Keratinocyte (primary cell): ENCODE results near the gene OR4E1. TPM values are rescaled to one million over a fixed set of nuclear protein-coding genes. Genes with fewer than 3 reads are reported as not detected.

Experiments used
- DNase-seq: peaks from one replicate; pipeline ENCODE4 v3.0.0-alpha.2; 2011; ENCODE audit warnings: low read depth, missing footprints, low spot score
- FAIRE-seq: peaks from 2 replicates; lab custom pipeline; 2011; peaks lifted over from hg19 to GRCh38; lab: Jason Lieb, UNC
- H2AFZ ChIP-seq: 2 replicates; pipeline ENCODE4 v1.6.0; 2012; ENCODE audit warnings: low read length, control low read depth, inconsistent platforms; ENCODE audit not compliant: control insufficient read depth
- H3K27ac ChIP-seq: 2 replicates; pipeline ENCODE4 v1.5.1; 2011; ENCODE audit warnings: low read length; ENCODE audit not compliant: control insufficient read depth, insufficient read depth
- H3K27me3 ChIP-seq: 3 replicates; pipeline ENCODE4 v1.6.0; 2011; ENCODE audit warnings: low read length; ENCODE audit not compliant: control insufficient read depth, insufficient read depth; ENCODE audit errors: extremely low read depth
- H3K36me3 ChIP-seq, 2 experiments: 2 replicates in 1 of 2; 3 replicates in 1 of 2; pipeline ENCODE4 v1.5.1; 2011; ENCODE audit warnings: low read length in 2 of 2, mild to moderate bottlenecking in 1 of 2; ENCODE audit not compliant: control insufficient read depth in 2 of 2, insufficient read depth in 2 of 2; ENCODE audit errors: extremely low read depth in 1 of 2
- H3K4me1 ChIP-seq: 3 replicates; pipeline ENCODE4 v1.5.1; 2011; ENCODE audit warnings: low read length; ENCODE audit not compliant: control insufficient read depth, insufficient read depth; ENCODE audit errors: extremely low read depth
- H3K4me2 ChIP-seq: 3 replicates; pipeline ENCODE4 v1.6.0; 2011; ENCODE audit warnings: low read depth, low read length; ENCODE audit not compliant: control insufficient read depth, insufficient read depth; ENCODE audit errors: extremely low read depth
- H3K4me3 ChIP-seq, 3 experiments: fragments of 200-600 bp in 1 of 3; sonication (generic) in 1 of 3; 2 replicates in 2 of 3; 3 replicates in 1 of 3; pipeline ENCODE4 v1.5.1; 2011 to 2016; ENCODE audit warnings: low read length in 3 of 3, mild to moderate bottlenecking in 3 of 3, control low read depth in 2 of 3, inconsistent platforms in 1 of 3, low read depth in 1 of 3, mixed read lengths in 1 of 3, mixed run types in 1 of 3, moderate library complexity in 1 of 3; ENCODE audit not compliant: control insufficient read depth in 2 of 3, insufficient read depth in 2 of 3; ENCODE audit errors: extremely low read depth in 1 of 3
- H3K79me2 ChIP-seq: 2 replicates; pipeline ENCODE4 v1.6.0; 2012; ENCODE audit warnings: low read length; ENCODE audit not compliant: control insufficient read depth, insufficient read depth
- H3K9ac ChIP-seq: 3 replicates; pipeline ENCODE4 v1.6.0; 2011; ENCODE audit warnings: low read length; ENCODE audit not compliant: control insufficient read depth, insufficient read depth; ENCODE audit errors: extremely low read depth
- H3K9me1 ChIP-seq: 3 replicates; pipeline ENCODE4 v1.6.0; 2011; ENCODE audit warnings: low read length; ENCODE audit not compliant: control insufficient read depth, insufficient read depth; ENCODE audit errors: extremely low read depth
- H3K9me3 ChIP-seq: 2 replicates; pipeline ENCODE4 v1.5.1; 2012; ENCODE audit warnings: low read depth, low read length; ENCODE audit not compliant: control insufficient read depth
- H4K20me1 ChIP-seq: 3 replicates; pipeline ENCODE4 v1.6.0; 2011; ENCODE audit warnings: low read length; ENCODE audit not compliant: control insufficient read depth, insufficient read depth; ENCODE audit errors: extremely low read depth
- CTCF ChIP-seq, 3 experiments: IDR thresholded peaks in 1 of 3; conservative IDR thresholded peaks in 1 of 3; optimal IDR thresholded peaks in 1 of 3; 2 replicates in 2 of 3; 3 replicates in 1 of 3; pipeline versions ENCODE3 to v1.5.1; 2011; ENCODE audit warnings: low read length in 3 of 3, mild to moderate bottlenecking in 3 of 3, moderate library complexity in 2 of 3, control low read depth in 1 of 3, inconsistent platforms in 1 of 3; ENCODE audit not compliant: insufficient read depth in 2 of 3; ENCODE audit errors: extremely low read depth in 1 of 3
- EZH2 ChIP-seq: IDR thresholded peaks from one replicate; pipeline ENCODE4 v1.6.1; 2012; ENCODE audit warnings: inconsistent platforms, mild to moderate bottlenecking, low read length, moderate library complexity
- dilution Hi-C: fragments of 300-500 bp; cut with MboI; formaldehyde crosslinking; loops from one replicate; pipeline ENCODE4 v1.7.0; 2020; ENCODE audit warnings: low sequenced_read_pairs; ENCODE audit not compliant: extremely low pct_ligation_motif_present
- polyA plus RNA-seq, 5 experiments: library from polyadenylated mRNA; depleted of rRNA in 3 of 5; stranded (reverse) in 3 of 5; stranded (forward) in 1 of 5; unstranded in 1 of 5; fragments of >200 nt; gene quantifications; 1 replicate in 1 of 5; 2 replicates in 3 of 5; 3 replicates in 1 of 5; pipeline versions ENCODE4 v1.2.1 to v1.2.3, GENCODE V29; 2011 to 2012; ENCODE audit warnings: missing spikeins in 2 of 5, low read depth in 1 of 5, low replicate concordance in 1 of 5

OR4E1 gene
- polyA plus RNA-seq, 1 donor (not counting 4 experiments of a cell fraction or from before 2014, with no cell fraction given), result not detected

DNA sequence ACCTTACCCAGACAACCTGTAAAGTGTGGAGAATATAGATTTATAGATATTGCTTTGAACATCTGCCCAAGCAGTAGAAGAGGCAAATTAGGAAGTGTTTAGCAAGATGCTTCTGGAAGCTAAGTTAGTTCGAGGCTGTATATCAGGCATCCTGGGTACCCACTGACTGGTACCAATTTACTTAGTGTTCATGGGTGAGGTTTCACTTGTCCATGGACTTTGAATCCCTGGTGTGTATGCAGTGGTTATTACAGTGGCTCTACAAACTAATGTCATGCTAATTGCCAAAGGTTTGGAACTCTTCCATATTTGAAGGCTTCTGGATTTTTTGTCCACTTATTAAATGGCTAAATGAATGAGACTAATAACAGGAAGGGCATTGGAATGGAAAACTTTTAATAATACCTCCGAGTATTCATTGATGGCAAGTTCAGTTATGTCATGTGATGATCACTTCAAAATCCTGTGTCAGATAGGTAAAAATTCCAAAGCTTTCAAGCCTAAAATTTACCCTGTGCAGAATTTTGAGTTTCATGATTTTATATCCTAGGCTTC lies 20.2 kb downstream of the OR4E1 start, which contains the start of gene OR4E2:
TSS of gene OR4E2 (plus strand) at position 505 of the 555 bp plus-strand sequence. CDS start 11,248 bp downstream, outside the sequence.
- no peak within 1 kb of the TSS for H3K4me2 ChIP-seq
- TF ChIP-seq CTCF (optimal IDR thresholded peaks at IDR 0.05 in 1 of 3, IDR thresholded peaks at IDR 0.05 in 1 of 3, conservative IDR thresholded peaks at IDR 0.05 in 1 of 3; ENCODE audit: extremely low read depth in 1 of 3, insufficient read depth in 2 of 3, low read length in 3 of 3) (no peak), EZH2 (no peak)
- H3K27ac ChIP-seq, result no peak within 1 kb of the TSS
- H3K9me1 ChIP-seq, result no peaks in the 10 kb centered on the region
- no peaks in the 10 kb centered on the region for H3K27me3 ChIP-seq
- H3K4me3 ChIP-seq, result no peak within 1 kb of the TSS
- dilution Hi-C loops, result no loop called here
- DNase-seq, result no peak
- H3K9ac ChIP-seq, result no peak within 1 kb of the TSS
- FAIRE-seq, result no peak
- no peaks in the 10 kb centered on the region for H4K20me1 ChIP-seq
- H3K36me3 ChIP-seq, result no peaks in the 10 kb centered on the region
- no peaks in the 10 kb centered on the region for H3K4me1 ChIP-seq
- no peaks in the 10 kb centered on the region for H3K79me2 ChIP-seq
- no peak within 1 kb of the TSS for H2AFZ ChIP-seq
- no peaks in the 10 kb centered on the region for H3K9me3 ChIP-seq

GRCh38 chr14:21652209-21652808 lies 21.3 kb downstream of the OR4E1 start:
- Histone ChIP-seq H3K9ac (no peak overlapping the region), H3K4me3 (no peak overlapping the region), H3K4me2 (no peak overlapping the region), H2AFZ (no peak overlapping the region), H3K36me3 (no peaks in the 10 kb centered on the region), H3K79me2 (no peaks in the 10 kb centered on the region), H4K20me1 (no peaks in the 10 kb centered on the region), H3K27me3 (no peaks in the 10 kb centered on the region), H3K4me1 (no peaks in the 10 kb centered on the region), H3K27ac (no peak overlapping the region), H3K9me1 (no peaks in the 10 kb centered on the region), H3K9me3 (no peaks in the 10 kb centered on the region)
- no peak for DNase-seq
- dilution Hi-C loops, result no loop called here
- no peak for FAIRE-seq
- no peak for TF ChIP-seq EZH2
- no peak for TF ChIP-seq CTCF (optimal IDR thresholded peaks at IDR 0.05 in 1 of 3, IDR thresholded peaks at IDR 0.05 in 1 of 3, conservative IDR thresholded peaks at IDR 0.05 in 1 of 3; ENCODE audit: extremely low read depth in 1 of 3, insufficient read depth in 2 of 3, low read length in 3 of 3)
